IMR-90 (cell line): ENCODE measurements around the gene LSM12.

Source experiments
- POLR2A ChIP-seq: IDR thresholded peaks from 2 replicates; pipeline ENCODE4 v1.6.1; 2012; ENCODE audit warnings: mild to moderate bottlenecking, low read depth, low read length
- RCOR1 ChIP-seq: IDR thresholded peaks from 2 replicates; pipeline ENCODE4 v1.6.1; 2012; ENCODE audit warnings: mild to moderate bottlenecking, low read length, improper control_type of control experiment; ENCODE audit not compliant: insufficient replicate concordance
- RFX5 ChIP-seq: IDR thresholded peaks from 2 replicates; pipeline ENCODE4 v1.8.0; 2012; ENCODE audit warnings: low read depth, mild to moderate bottlenecking, low read length, moderate library complexity
- TF ChIP-seq, protein P1 (sequence below): conservative IDR thresholded peaks from 2 replicates; pipeline ENCODE4 v1.5.1; 2012; ENCODE audit warnings: mild to moderate bottlenecking, low read depth, low read length, improper control_type of control experiment

DNA sequence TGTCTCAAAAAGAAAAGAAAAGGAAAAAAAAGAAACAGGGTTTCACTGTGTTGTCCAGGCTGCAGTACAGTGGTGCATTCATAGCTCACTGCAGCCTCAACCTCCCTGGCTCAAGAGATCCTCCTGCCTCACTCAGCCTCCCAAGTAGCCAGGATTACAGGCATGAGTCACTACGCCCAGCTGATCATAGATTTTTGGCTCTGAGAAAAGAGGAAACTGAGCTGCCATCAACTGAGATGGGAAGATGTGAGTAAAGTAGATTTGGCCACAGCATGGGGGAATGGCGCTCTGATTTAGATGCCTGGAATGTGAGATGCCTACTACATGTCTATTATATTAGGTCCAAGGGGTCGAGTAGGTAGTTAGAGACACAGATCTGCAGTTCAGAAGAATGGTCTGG lies 67.9 kb downstream of the LSM12 start:
- TF ChIP-seq RFX5 (no peak), POLR2A (no peak), RCOR1 (no peak)
- TF ChIP-seq, protein P1, sequence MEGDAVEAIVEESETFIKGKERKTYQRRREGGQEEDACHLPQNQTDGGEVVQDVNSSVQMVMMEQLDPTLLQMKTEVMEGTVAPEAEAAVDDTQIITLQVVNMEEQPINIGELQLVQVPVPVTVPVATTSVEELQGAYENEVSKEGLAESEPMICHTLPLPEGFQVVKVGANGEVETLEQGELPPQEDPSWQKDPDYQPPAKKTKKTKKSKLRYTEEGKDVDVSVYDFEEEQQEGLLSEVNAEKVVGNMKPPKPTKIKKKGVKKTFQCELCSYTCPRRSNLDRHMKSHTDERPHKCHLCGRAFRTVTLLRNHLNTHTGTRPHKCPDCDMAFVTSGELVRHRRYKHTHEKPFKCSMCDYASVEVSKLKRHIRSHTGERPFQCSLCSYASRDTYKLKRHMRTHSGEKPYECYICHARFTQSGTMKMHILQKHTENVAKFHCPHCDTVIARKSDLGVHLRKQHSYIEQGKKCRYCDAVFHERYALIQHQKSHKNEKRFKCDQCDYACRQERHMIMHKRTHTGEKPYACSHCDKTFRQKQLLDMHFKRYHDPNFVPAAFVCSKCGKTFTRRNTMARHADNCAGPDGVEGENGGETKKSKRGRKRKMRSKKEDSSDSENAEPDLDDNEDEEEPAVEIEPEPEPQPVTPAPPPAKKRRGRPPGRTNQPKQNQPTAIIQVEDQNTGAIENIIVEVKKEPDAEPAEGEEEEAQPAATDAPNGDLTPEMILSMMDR = no peak
